NCI-H526 (cell line): ENCODE measurements around the gene CRISP3.

Experiments used
- DNase-seq, 2 experiments: peaks; one replicate each; lab custom pipeline; 2025; lab: John Stamatoyannopoulos, UW

Gene CRISP3

GRCh38 chr6:49692534-49692933 lies 51.7 kb downstream of the CRISP3 start:
- no peak for DNase-seq
